SK-N-SH (cell line): Measurements from ENCODE around the gene VDAC2. TPM values are rescaled to one million over a fixed set of nuclear protein-coding genes. Genes with fewer than 3 reads are reported as not detected.
A peak's percentile ranks its signal among the peaks of the same experiment; 100 is the strongest.

Experiments used
- EP300 ChIP-seq, 2 experiments: IDR thresholded peaks; 2 replicates each; pipeline versions ENCODE4 v1.4.0 to v1.6.1; 2012; ENCODE audit warnings: borderline replicate concordance in 1 of 2, low read depth in 1 of 2, low read length in 1 of 2
- EZH2phosphoT487 ChIP-seq: fragments of 200-600 bp; sonication (generic); IDR thresholded peaks from 2 replicates; pipeline ENCODE4 v1.6.1; 2017; ENCODE audit warnings: low read depth, mixed run types, mild to moderate bottlenecking, antibody characterized with exemption, moderate library complexity, borderline replicate concordance
- FOSL2 ChIP-seq: IDR thresholded peaks from 2 replicates; pipeline ENCODE4 v1.4.0; 2012; ENCODE audit warnings: low read depth, mild to moderate bottlenecking, moderate library complexity, borderline replicate concordance
- FOXM1 ChIP-seq: IDR thresholded peaks from 2 replicates; pipeline ENCODE4 v1.4.0; 2012; ENCODE audit warnings: low read depth, mild to moderate bottlenecking
- JUND ChIP-seq: IDR thresholded peaks from 2 replicates; pipeline ENCODE4 v1.4.0; 2012
- MEF2A ChIP-seq: IDR thresholded peaks from 2 replicates; pipeline ENCODE4 v1.4.0; 2012; ENCODE audit warnings: low read depth, borderline replicate concordance
- NFIC ChIP-seq: IDR thresholded peaks from 2 replicates; pipeline ENCODE4 v1.4.0; 2012; ENCODE audit warnings: borderline replicate concordance
- NRF1 ChIP-seq: IDR thresholded peaks from 2 replicates; pipeline ENCODE4 v1.6.1; 2012; ENCODE audit warnings: low read depth, mild to moderate bottlenecking, low read length
- REST ChIP-seq: IDR thresholded peaks from 2 replicates; pipeline ENCODE4 v1.6.1; 2012; ENCODE audit warnings: mild to moderate bottlenecking, low read depth, low read length, moderate library complexity
- RFX5 ChIP-seq: IDR thresholded peaks from 2 replicates; pipeline ENCODE4 v1.6.1; 2012; ENCODE audit warnings: mild to moderate bottlenecking, improper control_type of control experiment, low read length
- TAF1 ChIP-seq: IDR thresholded peaks from 2 replicates; pipeline ENCODE4 v1.6.1; 2012; ENCODE audit warnings: low read depth, mild to moderate bottlenecking, low read length, moderate library complexity, borderline replicate concordance
- TCF12 ChIP-seq: IDR thresholded peaks from 2 replicates; pipeline ENCODE4 v1.4.0; 2012
- TEAD4 ChIP-seq: IDR thresholded peaks from 2 replicates; pipeline ENCODE4 v1.4.0; 2012; ENCODE audit warnings: mild to moderate bottlenecking, borderline replicate concordance; ENCODE audit not compliant: insufficient read depth
- YY1 ChIP-seq: IDR thresholded peaks from 2 replicates; pipeline ENCODE4 v1.4.0; 2012; ENCODE audit warnings: low read depth, mild to moderate bottlenecking
- polyA plus RNA-seq, 3 experiments: library from polyadenylated mRNA; depleted of rRNA; stranded (reverse); fragments of >200 nt; gene quantifications; 2 replicates each; pipeline ENCODE4 v1.2.3, GENCODE V29; 2012
- TF ChIP-seq, protein P1 (sequence below): fragments of 150-350 bp; IDR thresholded peaks from 2 replicates; pipeline ENCODE4 v1.6.1; 2016; ENCODE audit warnings: mild to moderate bottlenecking, low read depth, low read length
- TF ChIP-seq, protein P2 (sequence below): IDR thresholded peaks from 2 replicates; pipeline ENCODE4 v1.4.0; 2012; ENCODE audit warnings: low read depth, borderline replicate concordance
- TF ChIP-seq, protein P3 (sequence below): IDR thresholded peaks from 2 replicates; pipeline ENCODE4 v1.4.0; 2012; ENCODE audit warnings: low read depth, borderline replicate concordance

VDAC2 gene
- polyA plus RNA-seq, 1 of the 3 experiments (the other 2 are of a cell fraction) = 98.3 TPM

GRCh38 chr10:75230600-75231038, 20.0 kb downstream of the VDAC2 start (continued):
- TF ChIP-seq JUND (no peak), TCF12 (no peak), NRF1 (no peak), TEAD4 (no peak), REST (no peak), YY1 (no peak), FOSL2 (no peak), MEF2A (no peak), FOXM1 (no peak), EP300 (IDR thresholded peaks at IDR 0.05; ENCODE audit: borderline replicate concordance in 1 of 2, low read depth in 1 of 2, low read length in 1 of 2) (no peak), TAF1 (no peak), EZH2phosphoT487 (no peak), RFX5 (no peak), NFIC (no peak)
- TF ChIP-seq, protein P1, sequence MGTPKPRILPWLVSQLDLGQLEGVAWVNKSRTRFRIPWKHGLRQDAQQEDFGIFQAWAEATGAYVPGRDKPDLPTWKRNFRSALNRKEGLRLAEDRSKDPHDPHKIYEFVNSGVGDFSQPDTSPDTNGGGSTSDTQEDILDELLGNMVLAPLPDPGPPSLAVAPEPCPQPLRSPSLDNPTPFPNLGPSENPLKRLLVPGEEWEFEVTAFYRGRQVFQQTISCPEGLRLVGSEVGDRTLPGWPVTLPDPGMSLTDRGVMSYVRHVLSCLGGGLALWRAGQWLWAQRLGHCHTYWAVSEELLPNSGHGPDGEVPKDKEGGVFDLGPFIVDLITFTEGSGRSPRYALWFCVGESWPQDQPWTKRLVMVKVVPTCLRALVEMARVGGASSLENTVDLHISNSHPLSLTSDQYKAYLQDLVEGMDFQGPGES = no peak
- TF ChIP-seq, protein P2, sequence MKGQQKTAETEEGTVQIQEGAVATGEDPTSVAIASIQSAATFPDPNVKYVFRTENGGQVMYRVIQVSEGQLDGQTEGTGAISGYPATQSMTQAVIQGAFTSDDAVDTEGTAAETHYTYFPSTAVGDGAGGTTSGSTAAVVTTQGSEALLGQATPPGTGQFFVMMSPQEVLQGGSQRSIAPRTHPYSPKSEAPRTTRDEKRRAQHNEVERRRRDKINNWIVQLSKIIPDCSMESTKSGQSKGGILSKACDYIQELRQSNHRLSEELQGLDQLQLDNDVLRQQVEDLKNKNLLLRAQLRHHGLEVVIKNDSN = peak; percentile 60; the same call in 1 of the 2 replicates
- TF ChIP-seq, protein P3, sequence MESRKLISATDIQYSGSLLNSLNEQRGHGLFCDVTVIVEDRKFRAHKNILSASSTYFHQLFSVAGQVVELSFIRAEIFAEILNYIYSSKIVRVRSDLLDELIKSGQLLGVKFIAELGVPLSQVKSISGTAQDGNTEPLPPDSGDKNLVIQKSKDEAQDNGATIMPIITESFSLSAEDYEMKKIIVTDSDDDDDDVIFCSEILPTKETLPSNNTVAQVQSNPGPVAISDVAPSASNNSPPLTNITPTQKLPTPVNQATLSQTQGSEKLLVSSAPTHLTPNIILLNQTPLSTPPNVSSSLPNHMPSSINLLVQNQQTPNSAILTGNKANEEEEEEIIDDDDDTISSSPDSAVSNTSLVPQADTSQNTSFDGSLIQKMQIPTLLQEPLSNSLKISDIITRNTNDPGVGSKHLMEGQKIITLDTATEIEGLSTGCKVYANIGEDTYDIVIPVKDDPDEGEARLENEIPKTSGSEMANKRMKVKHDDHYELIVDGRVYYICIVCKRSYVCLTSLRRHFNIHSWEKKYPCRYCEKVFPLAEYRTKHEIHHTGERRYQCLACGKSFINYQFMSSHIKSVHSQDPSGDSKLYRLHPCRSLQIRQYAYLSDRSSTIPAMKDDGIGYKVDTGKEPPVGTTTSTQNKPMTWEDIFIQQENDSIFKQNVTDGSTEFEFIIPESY = no peak
